Mucosa of gallbladder (tissue), 1 donor: ENCODE measurements around the gene NID2. TPM values are rescaled to one million over a fixed set of nuclear protein-coding genes. Genes with fewer than 3 reads are reported as not detected.
A peak's percentile ranks its signal among the peaks of the same experiment; 100 is the strongest.

Experiments
- DNase-seq: peaks from one replicate; pipeline ENCODE4 v3.0.0-alpha.2; 2020; ENCODE audit warnings: low spot score
- total RNA-seq: library from RNA; stranded (reverse); gene quantifications from one replicate; pipeline ENCODE4 v1.2.1, GENCODE V29; 2021
- donor health status: DM: no; HTN: no; CAD: no.

The NID2 gene
- total RNA-seq, 1 donor from 2014 or later, result 14.6 TPM

GRCh38 chr14:52080808-52081755 lies 12.2 kb upstream of the NID2 start:
- DNase-seq, result peak; percentile 48

- DNase-seq, result peak; percentile 20
Observed at GRCh38 chr14:52080158-52080800, 11.4 kb upstream of the NID2 start.

GRCh38 chr14:52079239-52079959 lies 10.5 kb upstream of the NID2 start:
- DNase-seq, result no peak

- no peak for DNase-seq
Observed at GRCh38 chr14:52078721-52079120, 9.9 kb upstream of the NID2 start.

- no peak for DNase-seq
Observed at GRCh38 chr14:52078095-52078531, 9.3 kb upstream of the NID2 start.

- DNase-seq, result no peak
Observed at GRCh38 chr14:52077256-52077979, 8.6 kb upstream of the NID2 start.

- DNase-seq, result peak; percentile 46
Observed at GRCh38 chr14:52076334-52076733, 7.5 kb upstream of the NID2 start.

GRCh38 chr14:52075371-52075770 lies 6.5 kb upstream of the NID2 start:
- no peak for DNase-seq

- no peak for DNase-seq
Observed at GRCh38 chr14:52073251-52073650, 4.4 kb upstream of the NID2 start.

GRCh38 chr14:52072266-52072780 lies 3.5 kb upstream of the NID2 start:
- DNase-seq, result no peak

GRCh38 chr14:52071675-52072074 lies 2.8 kb upstream of the NID2 start:
- DNase-seq, result no peak

GRCh38 chr14:52070051-52070431 lies 1.2 kb upstream of the NID2 start:
- DNase-seq, result no peak

GRCh38 chr14:52069307-52070050 lies 620 bp upstream of the NID2 start:
- no peak for DNase-seq

GRCh38 chr14:52067873-52068614 lies 815 bp downstream of the NID2 start:
- DNase-seq, result no peak

- no peak for DNase-seq
Observed at GRCh38 chr14:52064174-52064573, 4.7 kb downstream of the NID2 start.

- no peak for DNase-seq
Observed at GRCh38 chr14:52063052-52063462, 5.8 kb downstream of the NID2 start.

- no peak for DNase-seq
Observed at GRCh38 chr14:52061890-52062289, 7.0 kb downstream of the NID2 start.

- no peak for DNase-seq
Observed at GRCh38 chr14:52061390-52061789, 7.5 kb downstream of the NID2 start.

GRCh38 chr14:52060080-52060479 lies 8.8 kb downstream of the NID2 start:
- no peak for DNase-seq

- no peak for DNase-seq
Observed at GRCh38 chr14:52059649-52060048, 9.2 kb downstream of the NID2 start.
